SK-N-SH (cell line): ENCODE data around the gene CCDC80.

Experiments used
- FOXJ3 ChIP-seq: sonication (generic); formaldehyde crosslinking; IDR thresholded peaks from 2 replicates; pipeline ENCODE4 v1.5.1; 2020; ENCODE audit warnings: mild to moderate bottlenecking, missing genetic modification reagents
- POLR2AphosphoS5 ChIP-seq: IDR thresholded peaks from 2 replicates; pipeline ENCODE4 v1.6.1; 2012; ENCODE audit warnings: low read depth, low read length
- RAD21 ChIP-seq: IDR thresholded peaks from 2 replicates; pipeline ENCODE4 v1.6.1; 2012; ENCODE audit warnings: mild to moderate bottlenecking, low read length
- TAF1 ChIP-seq: IDR thresholded peaks from 2 replicates; pipeline ENCODE4 v1.6.1; 2012; ENCODE audit warnings: low read depth, mild to moderate bottlenecking, low read length, moderate library complexity, borderline replicate concordance
- TCF12 ChIP-seq: IDR thresholded peaks from 2 replicates; pipeline ENCODE4 v1.4.0; 2012
- TF ChIP-seq, protein P1 (sequence below): fragments of 200-600 bp; sonication (generic); IDR thresholded peaks from 2 replicates; pipeline ENCODE4 v1.6.1; 2017; ENCODE audit warnings: antibody characterized with exemption, mild to moderate bottlenecking, moderate library complexity

DNA sequence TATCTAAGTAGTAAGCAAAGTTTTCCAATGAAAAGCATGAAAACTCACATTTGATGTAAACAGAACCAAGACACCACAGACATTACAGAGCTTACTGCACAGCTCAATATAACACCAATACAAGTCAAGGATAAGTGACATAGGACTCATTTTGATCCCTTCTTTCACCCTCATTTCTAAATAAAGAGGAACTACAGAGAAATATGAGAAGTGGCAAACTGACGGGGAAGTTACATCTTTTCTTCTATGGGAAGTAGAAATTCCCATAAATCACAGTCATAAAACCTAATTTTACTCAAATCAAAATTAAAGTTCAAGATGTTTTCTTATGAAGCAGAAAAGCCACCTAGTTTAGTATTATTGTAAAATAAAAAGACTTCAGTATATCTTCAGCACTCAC, 83.0 kb downstream of the CCDC80 start:
- TF ChIP-seq FOXJ3 (no peak), TAF1 (no peak), RAD21 (no peak), POLR2AphosphoS5 (no peak), TCF12 (no peak)
- TF ChIP-seq, protein P1, sequence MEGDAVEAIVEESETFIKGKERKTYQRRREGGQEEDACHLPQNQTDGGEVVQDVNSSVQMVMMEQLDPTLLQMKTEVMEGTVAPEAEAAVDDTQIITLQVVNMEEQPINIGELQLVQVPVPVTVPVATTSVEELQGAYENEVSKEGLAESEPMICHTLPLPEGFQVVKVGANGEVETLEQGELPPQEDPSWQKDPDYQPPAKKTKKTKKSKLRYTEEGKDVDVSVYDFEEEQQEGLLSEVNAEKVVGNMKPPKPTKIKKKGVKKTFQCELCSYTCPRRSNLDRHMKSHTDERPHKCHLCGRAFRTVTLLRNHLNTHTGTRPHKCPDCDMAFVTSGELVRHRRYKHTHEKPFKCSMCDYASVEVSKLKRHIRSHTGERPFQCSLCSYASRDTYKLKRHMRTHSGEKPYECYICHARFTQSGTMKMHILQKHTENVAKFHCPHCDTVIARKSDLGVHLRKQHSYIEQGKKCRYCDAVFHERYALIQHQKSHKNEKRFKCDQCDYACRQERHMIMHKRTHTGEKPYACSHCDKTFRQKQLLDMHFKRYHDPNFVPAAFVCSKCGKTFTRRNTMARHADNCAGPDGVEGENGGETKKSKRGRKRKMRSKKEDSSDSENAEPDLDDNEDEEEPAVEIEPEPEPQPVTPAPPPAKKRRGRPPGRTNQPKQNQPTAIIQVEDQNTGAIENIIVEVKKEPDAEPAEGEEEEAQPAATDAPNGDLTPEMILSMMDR, result no peak
